Stimulated activated CD8-positive, alpha-beta memory T cell treated with anti-CD3 and anti-CD28 coated beads, Interleukin-7, amount 100 ng/mL, for 4 hours (primary cell): ENCODE data around the gene ITGAE.
"Not testable (repeated sequence)": the region's sequence is repeated elsewhere in the genome, so short reads cannot be mapped to it uniquely, and the experiment has no call there.

Experiments
- DNase-seq, 2 donors: peaks; one replicate each; pipeline ENCODE4 v3.0.0-alpha.2; 2020; ENCODE audit warnings: low read depth in 2 of 2

The ITGAE gene

GRCh38 chr17:3795390-3796102, 5.4 kb downstream of the ITGAE start:
- DNase-seq = no peak

GRCh38 chr17:3794557-3795389, 6.2 kb downstream of the ITGAE start:
- DNase-seq = peak; percentile 55 to 76

GRCh38 chr17:3794152-3794551, 6.8 kb downstream of the ITGAE start:
- not testable (repeated sequence) for DNase-seq

DNA sequence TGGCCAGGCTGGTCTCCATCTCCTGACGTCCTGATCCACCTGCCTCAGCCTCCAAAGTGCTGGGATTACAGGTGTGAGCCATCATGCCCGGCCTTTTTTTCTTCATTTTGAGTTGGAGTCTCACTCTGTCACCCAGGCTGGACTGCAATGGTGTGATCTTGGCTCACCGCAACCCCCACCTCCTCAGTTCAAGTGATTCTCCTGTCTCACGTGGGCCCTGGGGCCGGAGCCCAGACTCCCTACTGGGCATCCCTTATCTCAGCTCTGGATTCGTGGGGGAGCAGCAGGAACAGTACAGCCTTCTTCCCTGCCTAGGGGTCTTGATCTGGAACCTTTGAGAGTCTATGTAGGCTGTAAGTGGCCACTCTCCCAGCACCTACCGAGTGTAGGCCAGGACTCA, 7.7 kb downstream of the ITGAE start:
- not testable (repeated sequence) for DNase-seq

GRCh38 chr17:3792481-3792880, 8.5 kb downstream of the ITGAE start:
- no peak for DNase-seq

DNA sequence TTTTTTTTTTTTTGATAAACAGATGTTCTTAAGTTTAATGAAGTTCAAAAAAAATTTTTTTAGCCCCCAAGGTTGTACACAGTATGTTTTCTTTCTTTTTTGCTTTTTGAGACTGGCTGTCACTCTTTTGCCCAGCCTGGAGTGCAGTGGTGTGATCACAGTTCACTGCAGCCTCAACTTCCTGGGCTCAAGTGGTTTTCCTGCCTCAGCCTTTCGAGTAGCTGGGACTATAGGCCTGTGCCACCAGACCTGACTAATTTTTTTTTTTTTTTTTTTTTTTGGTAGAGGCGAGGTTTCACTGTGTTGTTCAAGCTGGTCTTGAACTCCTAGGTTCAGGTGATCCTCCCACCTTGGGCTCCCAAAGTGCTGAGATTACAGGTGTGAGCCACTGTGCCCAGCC, 12.8 kb downstream of the ITGAE start:
- no peak for DNase-seq

DNA sequence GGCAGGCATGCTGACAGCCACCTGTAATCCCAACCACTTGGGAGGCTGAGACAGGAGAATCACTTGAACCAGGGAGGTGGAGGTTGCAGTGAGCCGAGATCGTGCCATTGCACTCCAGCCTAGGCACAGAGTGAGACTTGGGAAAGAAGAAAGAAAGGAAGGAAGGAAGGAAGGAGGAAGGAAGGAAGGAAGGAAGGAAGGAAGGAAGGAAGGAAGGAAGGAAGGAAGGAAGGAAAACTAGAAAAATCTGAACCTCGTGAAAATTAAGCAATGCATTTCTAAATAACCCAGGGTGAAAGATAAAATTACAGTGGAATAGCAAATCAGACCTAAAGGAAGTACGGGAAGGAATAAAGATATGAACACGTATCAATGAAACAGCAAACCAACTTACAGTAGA, 15.7 kb downstream of the ITGAE start:
- DNase-seq = not testable (repeated sequence)

GRCh38 chr17:3782751-3783150, 18.2 kb downstream of the ITGAE start:
- no peak for DNase-seq

- DNase-seq = no peak
Measured at GRCh38 chr17:3780986-3781385, 20.0 kb downstream of the ITGAE start.

- DNase-seq = no peak
Measured at GRCh38 chr17:3777366-3778120, 23.4 kb downstream of the ITGAE start.

GRCh38 chr17:3773966-3774365, 27.0 kb downstream of the ITGAE start:
- DNase-seq = no peak

DNA sequence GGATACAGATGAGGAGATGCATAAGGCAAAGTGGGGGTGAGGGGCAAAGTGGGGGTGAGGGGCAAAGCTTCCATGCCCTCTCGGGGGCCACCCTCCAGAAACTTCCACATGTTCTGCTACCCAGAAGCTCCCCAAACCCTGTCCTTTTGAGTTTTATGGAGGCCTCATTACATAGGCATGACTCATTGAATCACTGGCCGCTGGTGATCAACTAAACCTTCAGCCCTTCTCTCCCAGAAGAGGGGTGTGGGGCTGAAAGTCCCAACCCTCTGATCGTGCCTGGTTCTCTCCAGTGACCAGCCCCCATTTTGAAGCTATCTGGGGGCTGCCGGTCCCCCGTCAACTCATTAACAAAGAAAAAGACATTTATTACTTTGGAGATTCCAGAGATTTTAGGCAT, 27.5 kb downstream of the ITGAE start:
- no peak for DNase-seq

- DNase-seq = no peak
Measured at GRCh38 chr17:3772764-3773163, 28.2 kb downstream of the ITGAE start.

DNA sequence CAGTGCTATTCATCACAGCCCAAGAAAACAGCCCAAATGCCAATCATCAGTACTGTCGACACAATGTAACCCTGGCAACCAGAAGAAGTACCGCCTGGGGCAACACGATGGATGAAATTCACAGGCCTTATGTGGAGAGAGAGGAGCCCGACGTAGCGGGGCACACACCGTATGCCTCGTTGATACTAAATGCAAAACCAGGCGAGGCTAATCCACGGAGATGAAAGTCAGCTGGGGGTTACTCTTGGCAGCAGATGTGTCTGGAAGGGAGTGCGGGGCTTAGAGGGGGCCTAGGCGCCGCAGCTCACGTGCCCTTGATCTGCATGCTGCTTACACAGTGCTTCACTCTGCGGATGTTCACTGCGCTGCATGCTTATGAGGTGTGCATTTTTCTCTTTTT, 29.8 kb downstream of the ITGAE start:
- no peak for DNase-seq

- peak in 1 of 2 donors; percentile 51 for DNase-seq
Measured at GRCh38 chr17:3770466-3770865, 30.5 kb downstream of the ITGAE start.

GRCh38 chr17:3768769-3769168, 32.2 kb downstream of the ITGAE start:
- DNase-seq = no peak

DNA sequence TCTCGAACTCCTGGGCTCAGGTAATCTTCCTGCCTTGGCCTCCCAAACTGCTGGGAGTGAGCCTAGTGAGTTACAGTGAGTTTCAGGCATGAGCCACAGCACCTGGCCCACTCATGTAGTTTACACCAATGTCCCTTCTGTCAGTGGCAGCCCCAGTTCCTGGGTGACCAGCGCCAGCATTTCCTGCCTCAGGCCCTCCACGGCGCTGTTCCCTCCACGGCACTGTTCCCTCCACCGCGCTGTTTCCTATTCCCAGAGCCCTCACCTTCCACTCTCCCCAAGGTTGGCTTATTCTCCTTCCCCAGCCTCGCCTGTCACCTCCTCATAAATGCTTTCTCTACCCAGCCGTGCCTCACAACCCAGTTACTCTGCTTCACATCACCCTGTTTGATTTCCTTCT, 32.6 kb downstream of the ITGAE start:
- no peak for DNase-seq

DNA sequence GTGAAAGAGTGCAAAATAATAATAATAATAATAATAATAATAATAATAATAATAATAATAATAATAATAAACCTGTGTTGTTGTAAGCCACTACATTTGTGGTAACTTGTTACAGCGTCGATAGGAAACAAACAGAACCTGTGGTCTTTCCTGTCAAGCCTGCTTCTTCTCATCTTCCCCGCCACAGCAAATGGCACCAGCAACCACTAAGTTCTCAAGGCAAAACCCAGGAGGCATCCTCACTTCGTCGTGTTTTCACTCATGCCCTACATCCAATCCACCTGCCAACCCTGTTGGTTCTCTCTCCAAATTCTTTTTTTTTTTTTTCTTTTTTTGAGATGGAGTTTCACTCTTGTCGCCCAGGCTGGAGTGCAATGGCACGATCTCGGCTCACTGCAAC, 34.2 kb downstream of the ITGAE start:
- no peak for DNase-seq

DNA sequence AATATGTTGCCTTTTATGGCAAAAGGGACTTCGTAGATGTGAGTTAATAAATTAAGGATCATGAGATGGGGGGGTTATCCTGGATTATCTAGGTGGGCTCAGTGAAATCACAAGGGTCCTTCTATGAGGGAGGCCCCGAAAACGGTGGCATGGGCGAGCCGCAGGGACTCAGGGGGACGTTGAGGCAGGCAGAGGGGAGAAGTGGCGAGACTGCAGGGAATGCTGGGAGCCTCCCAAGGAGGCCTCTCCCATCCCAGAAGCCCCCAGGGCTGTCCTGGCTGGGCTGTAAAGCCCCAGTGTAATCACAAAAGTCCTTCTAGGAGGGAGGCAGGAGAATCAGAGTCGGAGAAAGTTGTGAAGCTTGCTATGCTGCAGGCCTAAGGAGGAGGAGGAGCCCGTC, 35.0 kb downstream of the ITGAE start:
- no peak for DNase-seq

DNA sequence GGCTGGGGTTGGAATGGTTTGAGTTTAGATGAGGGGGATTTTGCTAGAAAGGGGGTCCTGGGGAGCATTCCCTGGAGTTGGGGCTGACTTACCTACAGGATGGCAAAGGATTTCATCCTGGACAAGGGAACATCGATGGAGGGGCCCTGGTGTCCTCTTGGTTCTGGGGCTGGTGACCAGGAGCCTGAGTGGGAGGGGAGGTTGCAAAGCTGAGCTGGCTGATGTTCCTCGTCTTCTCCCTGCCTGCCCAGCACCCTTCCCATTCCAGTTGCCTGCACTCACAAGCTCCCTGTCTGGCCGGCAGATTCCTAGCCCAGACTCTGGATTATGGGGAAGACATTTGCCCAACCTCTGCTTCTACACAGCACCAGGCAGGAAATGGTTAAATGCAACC, 37.2 kb downstream of the ITGAE start:
- DNase-seq = no peak

DNA sequence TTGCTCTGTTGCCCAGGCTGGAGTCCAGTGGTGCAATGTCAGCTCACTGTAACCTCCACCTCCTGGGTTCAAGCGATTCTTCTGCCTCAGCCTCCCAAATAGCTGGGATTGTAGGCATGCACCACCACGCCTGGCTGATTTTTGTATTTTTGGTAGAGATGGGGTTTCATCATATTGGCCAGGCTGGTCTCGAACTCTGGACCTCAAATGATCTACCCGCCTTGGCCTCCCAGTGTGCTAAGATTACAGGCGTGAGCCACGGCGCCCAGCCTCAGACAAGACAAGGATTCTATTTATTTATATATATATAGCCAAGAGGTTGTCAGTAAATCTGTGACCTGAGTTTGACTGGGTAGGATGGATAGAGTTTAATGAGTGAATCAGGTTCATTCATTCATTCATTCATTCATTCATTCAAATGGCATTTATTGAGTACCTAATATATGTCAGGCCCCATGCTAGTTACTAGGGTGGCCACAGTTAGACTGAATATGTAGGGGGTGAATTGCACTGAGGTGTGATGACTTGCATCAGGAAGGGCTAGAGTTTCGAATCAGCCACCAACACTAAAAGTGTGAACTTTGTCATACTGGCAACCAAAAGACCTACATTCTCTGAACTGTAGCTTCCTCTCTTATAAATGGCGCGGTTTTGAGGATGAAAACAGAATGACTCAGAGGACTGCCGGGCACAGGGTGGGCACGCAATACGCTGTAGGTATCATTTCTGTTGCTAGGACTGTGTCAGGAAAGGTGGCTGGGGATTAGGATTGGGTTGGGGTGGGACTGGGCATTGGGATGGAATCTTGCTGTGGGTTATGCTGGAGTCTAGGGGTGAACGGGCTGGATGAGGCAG, 37.8 kb downstream of the ITGAE start:
- DNase-seq = peak; percentile 17 to 35
